Keratinocyte (primary cell): ENCODE data around the gene PARD3. TPM values are rescaled to one million over a fixed set of nuclear protein-coding genes. Genes with fewer than 3 reads are reported as not detected.

ENCODE experiments used
- DNase-seq: peaks from one replicate; pipeline ENCODE4 v3.0.0-alpha.2; 2011; ENCODE audit warnings: low read depth, missing footprints, low spot score
- FAIRE-seq: peaks from 2 replicates; lab custom pipeline; 2011; peaks lifted over from hg19 to GRCh38; lab: Jason Lieb, UNC
- H2AFZ ChIP-seq: 2 replicates; pipeline ENCODE4 v1.6.0; 2012; ENCODE audit warnings: low read length, control low read depth, inconsistent platforms; ENCODE audit not compliant: control insufficient read depth
- H3K27ac ChIP-seq: 2 replicates; pipeline ENCODE4 v1.5.1; 2011; ENCODE audit warnings: low read length; ENCODE audit not compliant: control insufficient read depth, insufficient read depth
- H3K27me3 ChIP-seq: 3 replicates; pipeline ENCODE4 v1.6.0; 2011; ENCODE audit warnings: low read length; ENCODE audit not compliant: control insufficient read depth, insufficient read depth; ENCODE audit errors: extremely low read depth
- H3K36me3 ChIP-seq, 2 experiments: 2 replicates in 1 of 2; 3 replicates in 1 of 2; pipeline ENCODE4 v1.5.1; 2011; ENCODE audit warnings: low read length in 2 of 2, mild to moderate bottlenecking in 1 of 2; ENCODE audit not compliant: control insufficient read depth in 2 of 2, insufficient read depth in 2 of 2; ENCODE audit errors: extremely low read depth in 1 of 2
- H3K4me1 ChIP-seq: 3 replicates; pipeline ENCODE4 v1.5.1; 2011; ENCODE audit warnings: low read length; ENCODE audit not compliant: control insufficient read depth, insufficient read depth; ENCODE audit errors: extremely low read depth
- H3K4me2 ChIP-seq: 3 replicates; pipeline ENCODE4 v1.6.0; 2011; ENCODE audit warnings: low read depth, low read length; ENCODE audit not compliant: control insufficient read depth, insufficient read depth; ENCODE audit errors: extremely low read depth
- H3K4me3 ChIP-seq, 3 experiments: fragments of 200-600 bp in 1 of 3; sonication (generic) in 1 of 3; 2 replicates in 2 of 3; 3 replicates in 1 of 3; pipeline ENCODE4 v1.5.1; 2011 to 2016; ENCODE audit warnings: low read length in 3 of 3, mild to moderate bottlenecking in 3 of 3, control low read depth in 2 of 3, inconsistent platforms in 1 of 3, low read depth in 1 of 3, mixed read lengths in 1 of 3, mixed run types in 1 of 3, moderate library complexity in 1 of 3; ENCODE audit not compliant: control insufficient read depth in 2 of 3, insufficient read depth in 2 of 3; ENCODE audit errors: extremely low read depth in 1 of 3
- H3K79me2 ChIP-seq: 2 replicates; pipeline ENCODE4 v1.6.0; 2012; ENCODE audit warnings: low read length; ENCODE audit not compliant: control insufficient read depth, insufficient read depth
- H3K9ac ChIP-seq: 3 replicates; pipeline ENCODE4 v1.6.0; 2011; ENCODE audit warnings: low read length; ENCODE audit not compliant: control insufficient read depth, insufficient read depth; ENCODE audit errors: extremely low read depth
- H3K9me1 ChIP-seq: 3 replicates; pipeline ENCODE4 v1.6.0; 2011; ENCODE audit warnings: low read length; ENCODE audit not compliant: control insufficient read depth, insufficient read depth; ENCODE audit errors: extremely low read depth
- H3K9me3 ChIP-seq: 2 replicates; pipeline ENCODE4 v1.5.1; 2012; ENCODE audit warnings: low read depth, low read length; ENCODE audit not compliant: control insufficient read depth
- H4K20me1 ChIP-seq: 3 replicates; pipeline ENCODE4 v1.6.0; 2011; ENCODE audit warnings: low read length; ENCODE audit not compliant: control insufficient read depth, insufficient read depth; ENCODE audit errors: extremely low read depth
- CTCF ChIP-seq, 3 experiments: IDR thresholded peaks in 1 of 3; conservative IDR thresholded peaks in 1 of 3; optimal IDR thresholded peaks in 1 of 3; 2 replicates in 2 of 3; 3 replicates in 1 of 3; pipeline versions ENCODE3 to v1.5.1; 2011; ENCODE audit warnings: low read length in 3 of 3, mild to moderate bottlenecking in 3 of 3, moderate library complexity in 2 of 3, control low read depth in 1 of 3, inconsistent platforms in 1 of 3; ENCODE audit not compliant: insufficient read depth in 2 of 3; ENCODE audit errors: extremely low read depth in 1 of 3
- EZH2 ChIP-seq: IDR thresholded peaks from one replicate; pipeline ENCODE4 v1.6.1; 2012; ENCODE audit warnings: inconsistent platforms, mild to moderate bottlenecking, low read length, moderate library complexity
- dilution Hi-C: fragments of 300-500 bp; cut with MboI; formaldehyde crosslinking; loops from one replicate; pipeline ENCODE4 v1.7.0; 2020; ENCODE audit warnings: low sequenced_read_pairs; ENCODE audit not compliant: extremely low pct_ligation_motif_present
- polyA plus RNA-seq, 5 experiments: library from polyadenylated mRNA; depleted of rRNA in 3 of 5; stranded (reverse) in 3 of 5; stranded (forward) in 1 of 5; unstranded in 1 of 5; fragments of >200 nt; gene quantifications; 1 replicate in 1 of 5; 2 replicates in 3 of 5; 3 replicates in 1 of 5; pipeline versions ENCODE4 v1.2.1 to v1.2.3, GENCODE V29; 2011 to 2012; ENCODE audit warnings: missing spikeins in 2 of 5, low read depth in 1 of 5, low replicate concordance in 1 of 5

PARD3 gene
- polyA plus RNA-seq, 1 donor (not counting 4 experiments of a cell fraction or from before 2014, with no cell fraction given) = 46.4 TPM

DNA sequence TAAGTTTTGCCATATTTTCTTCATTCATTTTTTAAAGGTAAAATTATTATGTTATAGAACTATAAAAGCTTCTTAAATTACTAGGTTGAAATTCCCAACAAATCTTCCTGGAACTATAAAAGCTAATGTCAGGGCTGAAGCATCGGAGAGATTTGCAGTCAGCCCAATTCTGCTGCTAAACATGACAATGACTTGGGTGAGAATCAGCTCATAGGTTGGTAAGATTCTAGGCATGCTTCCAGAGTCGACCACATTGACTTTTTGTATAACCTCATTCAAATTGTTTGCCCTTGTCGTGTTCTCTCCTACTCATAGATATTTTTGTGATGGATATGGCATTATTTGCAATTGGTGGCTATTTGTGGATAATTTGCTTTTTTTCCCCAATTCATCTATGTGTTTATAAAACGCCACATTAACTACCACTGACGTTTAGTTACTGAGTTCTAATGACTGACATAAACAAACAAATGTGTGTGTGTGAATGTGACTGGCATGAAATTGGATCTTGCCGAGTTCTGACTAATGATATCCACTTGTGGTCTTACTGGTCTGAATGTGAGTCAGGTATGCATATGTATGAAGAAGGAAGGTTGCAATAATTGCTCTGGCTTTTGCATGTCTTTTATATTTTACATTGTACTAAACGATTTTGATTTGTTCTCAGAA lies 579.8 kb downstream of the PARD3 start:
- FAIRE-seq (peak; percentile 58), DNase-seq (no peak)
- no peak overlapping the region for H3K27ac ChIP-seq
- H3K9ac ChIP-seq = no peak overlapping the region
- TF ChIP-seq CTCF (optimal IDR thresholded peaks at IDR 0.05 in 1 of 3, IDR thresholded peaks at IDR 0.05 in 1 of 3, conservative IDR thresholded peaks at IDR 0.05 in 1 of 3; ENCODE audit: extremely low read depth in 1 of 3, insufficient read depth in 2 of 3, low read length in 3 of 3) (no peak), EZH2 (no peak)
- H3K4me3 ChIP-seq = no peak overlapping the region
- no peaks in the 10 kb centered on the region for H4K20me1 ChIP-seq
- no peaks in the 10 kb centered on the region for H3K9me1 ChIP-seq
- H2AFZ ChIP-seq = no peak overlapping the region
- no peaks in the 10 kb centered on the region for H3K4me1 ChIP-seq
- H3K4me2 ChIP-seq = no peak overlapping the region
- dilution Hi-C loops = no loop called here
- no peaks in the 10 kb centered on the region for H3K9me3 ChIP-seq
- no peaks in the 10 kb centered on the region for H3K27me3 ChIP-seq
- no peaks in the 10 kb centered on the region for H3K36me3 ChIP-seq
- no peaks in the 10 kb centered on the region for H3K79me2 ChIP-seq

GRCh38 chr10:34232481-34232880 lies 582.6 kb downstream of the PARD3 start:
- H3K9ac ChIP-seq = no peak overlapping the region
- no peaks in the 10 kb centered on the region for H3K4me1 ChIP-seq
- H3K4me3 ChIP-seq = no peak overlapping the region
- TF ChIP-seq CTCF (optimal IDR thresholded peaks at IDR 0.05 in 1 of 3, IDR thresholded peaks at IDR 0.05 in 1 of 3, conservative IDR thresholded peaks at IDR 0.05 in 1 of 3; ENCODE audit: extremely low read depth in 1 of 3, insufficient read depth in 2 of 3, low read length in 3 of 3) = no peak
- TF ChIP-seq EZH2 = no peak
- H3K27me3 ChIP-seq = no peaks in the 10 kb centered on the region
- no peaks in the 10 kb centered on the region for H3K9me1 ChIP-seq
- no peak overlapping the region for H3K4me2 ChIP-seq
- no peaks in the 10 kb centered on the region for H3K79me2 ChIP-seq
- H3K9me3 ChIP-seq = no peaks in the 10 kb centered on the region
- no peaks in the 10 kb centered on the region for H3K36me3 ChIP-seq
- dilution Hi-C loops = no loop called here
- H3K27ac ChIP-seq = no peak overlapping the region
- DNase-seq (no peak), FAIRE-seq (no peak)
- H2AFZ ChIP-seq = no peak overlapping the region
- no peaks in the 10 kb centered on the region for H4K20me1 ChIP-seq
